ENCODE results near the gene RIMS4.
"Not testable (repeated sequence)": the region's sequence is repeated elsewhere in the genome, so short reads cannot be mapped to it uniquely, and the experiment has no call there.

RIMS4 gene

GRCh38 chr20:44827401-44827800 lies 17.1 kb upstream of the RIMS4 start:
- H3K4me3 ChIP-seq (ENCODE audit: low read depth, low read length): no peak overlapping the region
- no peak overlapping the region for H3K14ac ChIP-seq (ENCODE audit: low read length)
- WGBS (ENCODE audit: extremely low coverage, insufficient coverage, insufficient read length): no CpG with 5 or more reads among the region's 1 CpG
- H4K12ac ChIP-seq (ENCODE audit: low read depth, low read length): no peak overlapping the region
- no peaks in the 10 kb centered on the region for H3K9me3 ChIP-seq (ENCODE audit: insufficient read depth, low read depth, low read length)
- no peak for DNase-seq
- no peak overlapping the region for H4K8ac ChIP-seq (ENCODE audit: low read depth, low read length)
- H2AK5ac ChIP-seq (ENCODE audit: low read length): no peak overlapping the region
- no peaks in the 10 kb centered on the region for H3K27me3 ChIP-seq (ENCODE audit: insufficient read depth, low read length)
- no peak overlapping the region for H4K91ac ChIP-seq (ENCODE audit: low read depth, low read length)
- no peaks in the 10 kb centered on the region for H3K79me1 ChIP-seq (ENCODE audit: low read length)
- no peak overlapping the region for H2BK12ac ChIP-seq (ENCODE audit: low read length)
- H3K4me1 ChIP-seq (ENCODE audit: control insufficient read depth in 1 of 2, insufficient read depth in 2 of 2, low read length in 2 of 2): no peaks in the 10 kb centered on the region
- no peak overlapping the region for H3K18ac ChIP-seq (ENCODE audit: low read length)
- no peak overlapping the region for H2BK5ac ChIP-seq (ENCODE audit: low read depth, low read length, poor library complexity)
- no peak overlapping the region for H3K23ac ChIP-seq (ENCODE audit: low read length)
- H3K4me2 ChIP-seq (ENCODE audit: low read length): no peak overlapping the region
- no peak overlapping the region for H3K9ac ChIP-seq (ENCODE audit: low read length)
- no peaks in the 10 kb centered on the region for H3K79me2 ChIP-seq (ENCODE audit: control insufficient read depth, insufficient read depth, low read length, poor library complexity)
- no peak overlapping the region for H2BK120ac ChIP-seq (ENCODE audit: insufficient read depth, low read length, poor library complexity)
- no peak overlapping the region for H3K27ac ChIP-seq (ENCODE audit: low read depth, low read length)
- no peaks in the 10 kb centered on the region for H3K36me3 ChIP-seq (ENCODE audit: control insufficient read depth in 1 of 2, insufficient read depth in 2 of 2, low read length in 2 of 2)
- no peak overlapping the region for H3K4ac ChIP-seq (ENCODE audit: low read depth, low read length)
- H2AFZ ChIP-seq (ENCODE audit: insufficient read depth, low read length, poor library complexity): no peak overlapping the region

- H3K36me3 ChIP-seq (ENCODE audit: control insufficient read depth in 1 of 2, insufficient read depth in 2 of 2, low read length in 2 of 2); H2BK12ac ChIP-seq (ENCODE audit: low read length); H3K9ac ChIP-seq (ENCODE audit: low read length); H2BK120ac ChIP-seq (ENCODE audit: insufficient read depth, low read length, poor library complexity); H2AFZ ChIP-seq (ENCODE audit: insufficient read depth, low read length, poor library complexity); H4K12ac ChIP-seq (ENCODE audit: low read depth, low read length); H4K8ac ChIP-seq (ENCODE audit: low read depth, low read length); H3K79me1 ChIP-seq (ENCODE audit: low read length); H3K4me2 ChIP-seq (ENCODE audit: low read length); H4K91ac ChIP-seq (ENCODE audit: low read depth, low read length); H3K4ac ChIP-seq (ENCODE audit: low read depth, low read length); H3K18ac ChIP-seq (ENCODE audit: low read length); H3K23ac ChIP-seq (ENCODE audit: low read length); DNase-seq; H3K4me1 ChIP-seq (ENCODE audit: control insufficient read depth in 1 of 2, insufficient read depth in 2 of 2, low read length in 2 of 2); H3K4me3 ChIP-seq (ENCODE audit: low read depth, low read length); H3K9me3 ChIP-seq (ENCODE audit: insufficient read depth, low read depth, low read length); H3K79me2 ChIP-seq (ENCODE audit: control insufficient read depth, insufficient read depth, low read length, poor library complexity); H2AK5ac ChIP-seq (ENCODE audit: low read length); H2BK5ac ChIP-seq (ENCODE audit: low read depth, low read length, poor library complexity); H3K27ac ChIP-seq (ENCODE audit: low read depth, low read length); H3K14ac ChIP-seq (ENCODE audit: low read length); H3K27me3 ChIP-seq (ENCODE audit: insufficient read depth, low read length): not testable (repeated sequence)
- WGBS (ENCODE audit: extremely low coverage, insufficient coverage, insufficient read length): no CpG with 5 or more reads among the region's 6 CpGs
Observed at GRCh38 chr20:44821576-44821975, 11.2 kb upstream of the RIMS4 start.

- no peak overlapping the region for H3K4me3 ChIP-seq (ENCODE audit: low read depth, low read length)
- H2BK120ac ChIP-seq (ENCODE audit: insufficient read depth, low read length, poor library complexity): no peak overlapping the region
- no peak overlapping the region for H3K14ac ChIP-seq (ENCODE audit: low read length)
- no peak overlapping the region for H3K9ac ChIP-seq (ENCODE audit: low read length)
- no peak overlapping the region for H4K12ac ChIP-seq (ENCODE audit: low read depth, low read length)
- H3K18ac ChIP-seq (ENCODE audit: low read length): no peak overlapping the region
- no peaks in the 10 kb centered on the region for H3K79me2 ChIP-seq (ENCODE audit: control insufficient read depth, insufficient read depth, low read length, poor library complexity)
- H3K27me3 ChIP-seq (ENCODE audit: insufficient read depth, low read length): no peaks in the 10 kb centered on the region
- H3K79me1 ChIP-seq (ENCODE audit: low read length): no peaks in the 10 kb centered on the region
- H3K4me2 ChIP-seq (ENCODE audit: low read length): no peak overlapping the region
- H3K4me1 ChIP-seq (ENCODE audit: control insufficient read depth in 1 of 2, insufficient read depth in 2 of 2, low read length in 2 of 2): no peaks in the 10 kb centered on the region
- no peak for DNase-seq
- no peak overlapping the region for H2BK5ac ChIP-seq (ENCODE audit: low read depth, low read length, poor library complexity)
- H3K9me3 ChIP-seq (ENCODE audit: insufficient read depth, low read depth, low read length): no peaks in the 10 kb centered on the region
- H4K8ac ChIP-seq (ENCODE audit: low read depth, low read length): no peak overlapping the region
- no peak overlapping the region for H4K91ac ChIP-seq (ENCODE audit: low read depth, low read length)
- no peak overlapping the region for H2AK5ac ChIP-seq (ENCODE audit: low read length)
- WGBS (ENCODE audit: extremely low coverage, insufficient coverage, insufficient read length): no CpG with 5 or more reads among the region's 4 CpGs
- no peaks in the 10 kb centered on the region for H3K36me3 ChIP-seq (ENCODE audit: control insufficient read depth in 1 of 2, insufficient read depth in 2 of 2, low read length in 2 of 2)
- H3K4ac ChIP-seq (ENCODE audit: low read depth, low read length): no peak overlapping the region
- H3K23ac ChIP-seq (ENCODE audit: low read length): no peak overlapping the region
- H3K27ac ChIP-seq (ENCODE audit: low read depth, low read length): no peak overlapping the region
- no peak overlapping the region for H2AFZ ChIP-seq (ENCODE audit: insufficient read depth, low read length, poor library complexity)
- no peak overlapping the region for H2BK12ac ChIP-seq (ENCODE audit: low read length)
Observed at GRCh38 chr20:44819936-44820335, 9.6 kb upstream of the RIMS4 start.

- Histone ChIP-seq H3K23ac (ENCODE audit: low read length) (no peak overlapping the region), H2BK5ac (ENCODE audit: low read depth, low read length, poor library complexity) (no peak overlapping the region), H3K79me1 (ENCODE audit: low read length) (no peaks in the 10 kb centered on the region), H3K9me3 (ENCODE audit: insufficient read depth, low read depth, low read length) (no peaks in the 10 kb centered on the region), H3K4me2 (ENCODE audit: low read length) (no peak overlapping the region), H3K36me3 (ENCODE audit: control insufficient read depth in 1 of 2, insufficient read depth in 2 of 2, low read length in 2 of 2) (no peaks in the 10 kb centered on the region), H3K4me1 (ENCODE audit: control insufficient read depth in 1 of 2, insufficient read depth in 2 of 2, low read length in 2 of 2) (no peaks in the 10 kb centered on the region), H3K27ac (ENCODE audit: low read depth, low read length) (no peak overlapping the region), H3K27me3 (ENCODE audit: insufficient read depth, low read length) (no peaks in the 10 kb centered on the region), H3K18ac (ENCODE audit: low read length) (no peak overlapping the region), H2BK120ac (ENCODE audit: insufficient read depth, low read length, poor library complexity) (no peak overlapping the region), H3K4ac (ENCODE audit: low read depth, low read length) (no peak overlapping the region), H4K91ac (ENCODE audit: low read depth, low read length) (no peak overlapping the region), H4K8ac (ENCODE audit: low read depth, low read length) (no peak overlapping the region), H2AK5ac (ENCODE audit: low read length) (no peak overlapping the region), H2BK12ac (ENCODE audit: low read length) (no peak overlapping the region), H3K14ac (ENCODE audit: low read length) (no peak overlapping the region), H3K4me3 (ENCODE audit: low read depth, low read length) (no peak overlapping the region), H2AFZ (ENCODE audit: insufficient read depth, low read length, poor library complexity) (no peak overlapping the region), H3K79me2 (ENCODE audit: control insufficient read depth, insufficient read depth, low read length, poor library complexity) (no peaks in the 10 kb centered on the region), H3K9ac (ENCODE audit: low read length) (no peak overlapping the region), H4K12ac (ENCODE audit: low read depth, low read length) (no peak overlapping the region)
- DNase-seq: no peak
- WGBS (ENCODE audit: extremely low coverage, insufficient coverage, insufficient read length): no CpG with 5 or more reads among the region's 6 CpGs
Observed at GRCh38 chr20:44817143-44817910, 7.0 kb upstream of the RIMS4 start.

All from trophoblast cell (in vitro differentiated cells and primary cell).